GM21619 (cell line): ENCODE results near the gene URI1.

Experiments
- ATAC-seq: cut with Tn5 transposase; IDR thresholded peaks from one replicate; pipeline ENCODE4 v1.9.1; 2021; ENCODE audit not compliant: unreplicated experiment

URI1 gene

DNA sequence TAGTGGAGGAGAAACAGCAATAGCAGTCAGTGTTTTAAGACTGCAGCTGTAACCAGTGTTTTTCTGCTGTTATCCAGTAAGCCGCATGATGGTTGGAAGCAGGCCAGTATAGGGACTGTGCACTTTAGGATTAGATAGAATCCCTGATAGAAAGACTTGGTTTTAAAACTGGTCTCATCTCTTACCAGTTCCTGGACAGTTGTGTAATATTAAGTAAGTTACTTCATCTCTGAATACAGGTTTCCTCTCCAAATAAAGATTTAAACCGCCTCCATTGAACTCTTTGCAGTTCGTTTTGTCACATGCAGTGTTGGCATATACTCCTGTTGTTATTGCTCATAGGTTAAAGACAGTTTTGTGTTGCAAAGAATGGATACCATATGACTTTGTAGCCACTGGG, 25.6 kb downstream of the URI1 start:
- ATAC-seq = peak; percentile 11

DNA sequence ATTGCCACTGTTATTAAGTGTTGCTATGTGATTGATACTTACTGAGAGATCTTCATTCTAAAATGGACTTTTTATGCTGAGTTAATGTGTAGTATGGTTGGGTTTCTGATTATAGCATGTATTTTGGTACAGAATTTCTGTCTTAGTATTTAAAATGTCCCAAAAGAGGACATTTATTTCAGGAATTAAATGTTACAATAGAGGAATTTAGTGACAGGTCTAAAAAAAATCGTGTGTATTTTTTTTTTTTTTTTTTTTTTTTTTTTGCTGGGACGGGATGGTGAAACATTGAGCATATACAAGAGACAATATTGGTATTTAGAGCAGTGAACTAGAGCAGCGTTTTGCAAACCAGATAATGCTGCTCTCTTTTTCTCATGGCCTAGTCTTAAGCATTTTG, 27.9 kb downstream of the URI1 start:
- ATAC-seq = no peak

- no peak for ATAC-seq
Measured at GRCh38 chr19:29971002-29971401, 29.0 kb downstream of the URI1 start.

GRCh38 chr19:29971648-29972047, 29.6 kb downstream of the URI1 start:
- no peak for ATAC-seq

GRCh38 chr19:29974701-29975100, 32.7 kb downstream of the URI1 start:
- no peak for ATAC-seq

DNA sequence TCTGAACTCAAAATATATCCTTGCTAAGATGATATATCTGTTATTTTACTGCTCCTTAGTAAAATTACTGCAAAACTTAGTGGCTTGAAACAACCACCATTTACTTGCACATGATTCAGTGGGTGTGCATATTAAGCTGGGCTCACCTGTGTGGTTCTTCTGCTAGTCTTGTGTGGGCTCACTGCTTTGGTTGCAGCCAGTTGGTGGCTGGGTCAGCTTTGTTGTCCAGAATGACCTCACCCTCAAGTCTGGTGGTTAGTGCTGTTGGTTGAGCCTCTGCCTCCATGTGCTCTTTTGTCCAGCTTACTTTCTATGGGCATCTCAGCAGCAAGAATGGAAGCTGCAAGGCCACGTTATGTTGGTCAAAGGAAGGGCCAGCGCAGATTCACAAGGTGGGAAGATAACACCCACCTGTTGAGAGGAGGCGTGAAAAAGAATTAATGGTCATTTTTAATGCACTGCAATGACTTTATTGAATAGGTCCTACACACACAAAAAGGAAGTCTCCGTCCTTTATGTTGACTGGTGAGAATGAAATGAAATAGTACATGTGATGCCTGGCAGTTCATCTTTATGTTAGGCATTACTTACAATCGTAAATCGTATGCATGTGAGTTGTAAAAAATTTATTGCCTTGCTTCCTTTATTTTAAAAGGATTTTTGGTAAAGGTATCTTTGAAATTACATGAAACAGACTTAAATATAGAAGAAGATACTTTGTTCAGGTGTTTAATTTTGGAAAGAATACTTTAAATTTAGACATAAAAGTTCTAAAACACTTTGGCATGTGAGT, 34.3 kb downstream of the URI1 start:
- no peak for ATAC-seq

- no peak for ATAC-seq
Measured at GRCh38 chr19:29978080-29978479, 36.0 kb downstream of the URI1 start.

GRCh38 chr19:29983568-29983967, 41.5 kb downstream of the URI1 start:
- no peak for ATAC-seq

DNA sequence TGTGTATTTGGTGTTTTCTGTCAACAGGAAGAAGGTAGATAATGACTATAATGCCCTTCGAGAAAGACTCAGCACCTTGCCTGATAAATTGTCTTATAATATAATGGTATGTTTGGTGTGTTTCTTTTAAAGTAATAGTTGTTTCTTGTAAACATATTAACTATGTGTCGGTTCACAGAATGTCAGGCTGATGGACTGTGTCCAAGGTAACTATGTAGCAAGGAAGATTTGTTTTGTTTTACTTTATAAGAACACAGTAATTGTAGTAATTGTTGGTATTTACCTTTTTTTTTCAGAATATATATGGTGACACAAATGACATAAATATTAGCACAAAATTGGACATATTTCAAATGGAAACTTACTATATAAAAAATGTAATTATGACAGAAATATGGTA, 43.2 kb downstream of the URI1 start:
- ATAC-seq = no peak

DNA sequence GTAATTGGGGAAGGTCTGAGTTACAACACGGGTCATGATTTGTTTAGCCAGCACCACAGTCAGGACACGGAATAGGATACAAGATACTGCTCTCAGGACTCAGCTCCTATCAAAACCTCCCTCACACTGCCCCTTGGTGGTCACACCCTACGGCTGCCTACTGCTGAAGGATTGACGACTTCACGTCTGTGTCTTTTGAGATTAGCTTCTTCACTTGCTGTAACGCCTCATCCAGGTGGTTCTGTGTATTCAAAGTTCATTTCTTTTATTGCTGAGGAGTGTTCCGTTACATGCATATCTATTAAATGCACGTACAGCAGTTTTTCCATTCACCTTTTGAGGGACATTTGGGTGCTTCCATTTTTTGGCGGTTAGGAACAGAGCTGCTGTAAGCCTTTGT, 46.3 kb downstream of the URI1 start:
- ATAC-seq = no peak

DNA sequence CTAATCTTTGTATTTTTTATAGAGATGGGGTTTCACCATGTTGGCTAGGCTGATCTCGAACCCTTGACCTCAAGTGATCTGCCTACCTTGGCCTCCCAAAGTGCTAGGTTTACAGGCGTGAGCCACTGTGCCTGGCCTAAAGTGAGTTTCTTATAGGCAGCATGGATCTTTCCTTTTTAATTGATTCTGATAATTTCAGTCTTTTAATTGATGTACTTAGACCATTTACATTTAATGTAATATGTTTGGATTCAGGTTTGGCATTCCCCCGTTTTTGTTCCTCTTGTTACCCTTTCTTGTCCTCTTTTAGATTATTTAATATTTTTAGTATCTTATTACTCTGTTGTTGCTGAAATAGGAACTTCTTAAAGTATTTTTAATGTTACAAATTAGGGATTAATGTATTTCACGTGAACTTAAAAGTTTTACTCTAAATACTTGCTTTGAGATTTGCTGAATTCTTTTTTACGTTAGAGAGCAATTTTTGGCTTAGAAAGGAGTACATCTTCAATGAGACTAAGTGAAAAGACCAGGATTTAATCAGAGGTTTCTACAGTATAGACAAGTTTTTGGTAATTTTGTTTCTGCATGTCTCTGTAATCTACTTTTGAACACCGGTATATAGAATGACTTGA, 50.3 kb downstream of the URI1 start:
- ATAC-seq = no peak

- no peak for ATAC-seq
Measured at GRCh38 chr19:29999490-29999889, 57.5 kb downstream of the URI1 start.

DNA sequence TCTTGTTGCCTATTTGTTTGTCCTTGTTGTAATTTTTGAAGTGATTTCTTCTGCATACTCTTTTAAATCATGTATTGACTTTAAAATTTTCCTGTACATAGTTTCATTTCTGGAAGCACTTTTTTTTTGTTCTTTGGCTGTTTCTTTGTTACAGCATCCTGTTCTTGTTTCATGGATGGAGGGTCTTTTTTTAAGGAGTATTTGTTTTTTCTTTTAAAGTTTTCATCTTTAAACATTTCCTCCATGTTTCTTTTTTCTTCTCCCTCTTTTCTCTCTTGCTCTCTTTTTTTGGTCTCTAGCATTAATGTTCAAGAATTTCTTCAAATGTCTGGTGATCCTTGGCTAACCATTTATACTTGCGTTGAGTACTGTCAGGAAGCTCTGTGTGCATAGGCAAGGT, 58.8 kb downstream of the URI1 start:
- no peak for ATAC-seq

DNA sequence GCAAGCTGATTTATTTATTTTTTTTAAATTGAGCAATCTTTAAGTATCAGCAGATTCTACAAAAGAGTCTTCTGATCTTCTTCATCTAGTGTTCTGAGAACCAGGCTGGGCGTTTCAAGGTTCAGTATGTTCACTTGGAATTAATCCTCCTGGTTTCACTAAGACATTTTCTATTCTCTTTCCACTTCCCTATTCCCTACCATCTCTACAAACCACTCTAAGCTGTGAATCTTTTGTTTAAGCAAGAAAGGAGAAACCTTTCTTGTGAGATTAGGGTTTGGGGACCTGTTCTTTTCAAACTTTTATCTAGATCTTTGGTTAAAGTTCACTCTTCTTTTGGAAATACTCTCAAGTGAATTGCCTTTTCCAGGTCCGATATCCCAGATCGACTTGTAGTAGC, 59.3 kb downstream of the URI1 start:
- no peak for ATAC-seq

GRCh38 chr19:30001791-30002190, 59.8 kb downstream of the URI1 start:
- ATAC-seq = no peak

GRCh38 chr19:30003866-30004265, 61.8 kb downstream of the URI1 start:
- ATAC-seq = no peak

DNA sequence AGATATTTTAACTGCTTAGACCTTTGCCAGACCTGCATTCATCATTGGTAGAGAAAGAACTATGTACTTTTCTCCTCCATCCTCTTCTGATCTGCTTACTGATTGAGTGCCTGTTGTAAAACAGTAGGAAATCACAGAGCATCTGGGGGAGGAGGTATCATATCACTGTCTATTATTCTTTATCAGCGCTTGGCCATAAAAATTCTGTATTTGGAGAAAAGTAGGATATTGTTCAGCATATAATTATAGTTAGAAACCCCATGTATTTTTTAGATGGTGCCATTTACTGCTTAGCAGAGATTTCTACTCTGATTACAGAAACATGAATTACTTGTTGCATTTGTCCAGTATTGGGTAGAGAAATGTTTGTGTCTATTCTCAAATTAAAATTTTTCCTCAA, 62.4 kb downstream of the URI1 start:
- no peak for ATAC-seq

- ATAC-seq = no peak
Measured at GRCh38 chr19:30006207-30006606, 64.2 kb downstream of the URI1 start.

DNA sequence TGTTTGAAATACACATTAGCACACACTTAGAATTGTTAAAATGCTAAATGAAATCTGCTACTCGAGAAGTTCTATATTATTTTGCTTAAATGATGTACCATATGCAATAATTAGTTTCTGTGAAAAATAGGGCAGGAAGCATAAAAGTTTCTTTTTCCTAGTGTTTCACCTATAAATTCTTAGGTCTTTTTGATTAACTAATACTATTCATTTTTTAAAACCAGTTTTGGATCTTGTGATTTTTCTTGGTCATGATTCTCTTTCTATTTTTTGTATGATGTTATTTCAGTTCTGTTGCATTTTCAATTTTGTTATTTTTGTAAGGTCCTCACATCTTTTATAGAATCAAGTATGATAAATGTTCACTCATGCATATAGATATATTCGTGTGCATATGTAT, 66.1 kb downstream of the URI1 start:
- ATAC-seq = no peak

- ATAC-seq = no peak
Measured at GRCh38 chr19:30009013-30009412, 67.0 kb downstream of the URI1 start.

DNA sequence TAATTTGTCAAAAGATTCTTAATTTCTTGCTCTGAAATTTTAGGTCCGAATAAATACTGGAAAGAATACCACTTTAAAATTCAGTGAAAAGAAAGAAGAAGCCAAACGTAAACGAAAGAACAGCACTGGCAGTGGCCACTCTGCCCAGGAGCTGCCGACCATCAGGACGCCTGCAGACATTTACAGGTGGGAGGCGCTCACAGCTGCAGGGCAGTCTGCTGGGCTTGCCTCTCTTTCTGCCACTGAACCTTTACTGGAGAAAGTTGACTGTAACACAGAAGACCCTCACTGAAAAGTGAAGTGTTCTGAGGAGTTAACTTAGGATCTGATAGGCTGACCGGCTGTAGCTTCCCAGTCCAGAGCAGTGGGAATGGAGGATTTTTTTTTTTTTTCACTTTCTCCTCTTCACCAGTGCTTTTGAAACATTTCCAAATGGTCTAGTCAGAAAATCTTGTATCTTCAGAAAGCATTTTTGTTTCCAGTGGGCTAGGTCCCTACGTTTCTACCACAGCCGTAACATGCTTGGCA, 69.1 kb downstream of the URI1 start:
- ATAC-seq = no peak

- ATAC-seq = no peak
Measured at GRCh38 chr19:30014770-30015169, 72.7 kb downstream of the URI1 start.

DNA sequence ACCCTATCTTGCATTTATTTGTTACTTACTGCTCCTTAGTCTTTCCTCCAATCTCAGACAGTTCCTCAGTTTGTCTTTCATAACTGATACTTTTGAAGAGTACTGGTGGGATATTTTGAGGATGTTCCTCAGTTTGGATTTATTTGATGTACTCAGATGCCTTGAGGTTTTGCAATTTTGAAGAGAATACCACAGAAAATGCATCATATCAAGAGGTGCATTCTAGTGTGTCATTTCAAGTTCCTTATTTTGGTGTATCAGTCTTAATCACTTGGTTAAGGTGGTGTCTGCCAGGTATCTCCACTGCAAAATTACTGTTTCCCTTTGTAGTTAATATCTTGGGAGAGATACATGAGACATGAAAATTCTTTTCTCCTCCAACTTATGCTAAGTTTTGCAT, 75.1 kb downstream of the URI1 start:
- no peak for ATAC-seq
